ENCODE results near the gene SOCS1. TPM values are rescaled to one million over a fixed set of nuclear protein-coding genes. Genes with fewer than 3 reads are reported as not detected.
A peak's percentile ranks its signal among the peaks of the same experiment; 100 is the strongest.

The SOCS1 gene
- total and polyA plus RNA-seq, 11 donors, result 0.63 to 14.8 (median 2.9) TPM

GRCh38 chr16:11254913-11255736, 879 bp downstream of the SOCS1 start:
- no peaks in the 10 kb centered on the region for H3K9me3 ChIP-seq
- peaks cover 0 to 59% (median 36%) of the 10 kb centered on the region in 12 donors for H3K4me1 ChIP-seq
- intact Hi-C loops (cut with DNase I), result loop anchor here in 9 of 10 donors (1.0 to 10.0 kb wide), 14 partner anchors 33 to 510 kb away; partner anchors contain the start of gene NUBP1 (in 1 of the 9)
- peak overlapping the region; percentile 63 to 94 (median 82) for H3K4me3 ChIP-seq
- no peak for ATAC-seq
- no peaks in the 10 kb centered on the region for H3K27me3 ChIP-seq
- peak in 3 of 5 donors; percentile 45 to 71 (median 48) for DNase-seq
- TF ChIP-seq, protein P1, sequence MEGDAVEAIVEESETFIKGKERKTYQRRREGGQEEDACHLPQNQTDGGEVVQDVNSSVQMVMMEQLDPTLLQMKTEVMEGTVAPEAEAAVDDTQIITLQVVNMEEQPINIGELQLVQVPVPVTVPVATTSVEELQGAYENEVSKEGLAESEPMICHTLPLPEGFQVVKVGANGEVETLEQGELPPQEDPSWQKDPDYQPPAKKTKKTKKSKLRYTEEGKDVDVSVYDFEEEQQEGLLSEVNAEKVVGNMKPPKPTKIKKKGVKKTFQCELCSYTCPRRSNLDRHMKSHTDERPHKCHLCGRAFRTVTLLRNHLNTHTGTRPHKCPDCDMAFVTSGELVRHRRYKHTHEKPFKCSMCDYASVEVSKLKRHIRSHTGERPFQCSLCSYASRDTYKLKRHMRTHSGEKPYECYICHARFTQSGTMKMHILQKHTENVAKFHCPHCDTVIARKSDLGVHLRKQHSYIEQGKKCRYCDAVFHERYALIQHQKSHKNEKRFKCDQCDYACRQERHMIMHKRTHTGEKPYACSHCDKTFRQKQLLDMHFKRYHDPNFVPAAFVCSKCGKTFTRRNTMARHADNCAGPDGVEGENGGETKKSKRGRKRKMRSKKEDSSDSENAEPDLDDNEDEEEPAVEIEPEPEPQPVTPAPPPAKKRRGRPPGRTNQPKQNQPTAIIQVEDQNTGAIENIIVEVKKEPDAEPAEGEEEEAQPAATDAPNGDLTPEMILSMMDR (IDR thresholded peaks at IDR 0.05), result peak in 2 of 12 donors; percentile 3 to 15
- no peak for TF ChIP-seq POLR2A (IDR thresholded peaks at IDR 0.05)
- peaks cover 0 to 27% (median 0%) of the 10 kb centered on the region in 9 donors for H3K36me3 ChIP-seq
- peak overlapping the region in 11 of 12 donors; percentile 90 to 100 (median 98) for H3K27ac ChIP-seq
- WGBS, 4 donors, result 3 to 13% (median 9%) methylated on average over 56 to 105 of the region's 105 CpGs

- H3K27me3 ChIP-seq, result no peaks in the 10 kb centered on the region
- peaks cover 0 to 54% (median 32%) of the 10 kb centered on the region in 12 donors for H3K4me1 ChIP-seq
- WGBS, 4 donors, result 72 to 84% (median 78%) methylated on average over 26 to 29 of the region's 29 CpGs
- no peak for ATAC-seq
- intact Hi-C loops (cut with DNase I), result loop anchor here in 7 of 10 donors (2.0 to 10.0 kb wide), 9 partner anchors 89 to 509 kb away; partner anchors contain the start of gene NUBP1 (in 1 of the 7)
- peak overlapping the region; percentile 63 to 94 (median 82) for H3K4me3 ChIP-seq
- no peaks in the 10 kb centered on the region for H3K9me3 ChIP-seq
- DNase-seq, result peak in 1 of 5 donors; percentile 21
- peaks cover 0 to 27% (median 0%) of the 10 kb centered on the region in 9 donors for H3K36me3 ChIP-seq
- TF ChIP-seq POLR2A (IDR thresholded peaks at IDR 0.05), result no peak
- TF ChIP-seq, protein P1 (IDR thresholded peaks at IDR 0.05), result peak in 1 of 12 donors; percentile 7
- H3K27ac ChIP-seq, result peak overlapping the region in 4 of 12 donors; percentile 25 to 99 (median 98)
These were observed 1.8 kb downstream of the SOCS1 start for GRCh38 chr16:11253995-11254912.

DNA sequence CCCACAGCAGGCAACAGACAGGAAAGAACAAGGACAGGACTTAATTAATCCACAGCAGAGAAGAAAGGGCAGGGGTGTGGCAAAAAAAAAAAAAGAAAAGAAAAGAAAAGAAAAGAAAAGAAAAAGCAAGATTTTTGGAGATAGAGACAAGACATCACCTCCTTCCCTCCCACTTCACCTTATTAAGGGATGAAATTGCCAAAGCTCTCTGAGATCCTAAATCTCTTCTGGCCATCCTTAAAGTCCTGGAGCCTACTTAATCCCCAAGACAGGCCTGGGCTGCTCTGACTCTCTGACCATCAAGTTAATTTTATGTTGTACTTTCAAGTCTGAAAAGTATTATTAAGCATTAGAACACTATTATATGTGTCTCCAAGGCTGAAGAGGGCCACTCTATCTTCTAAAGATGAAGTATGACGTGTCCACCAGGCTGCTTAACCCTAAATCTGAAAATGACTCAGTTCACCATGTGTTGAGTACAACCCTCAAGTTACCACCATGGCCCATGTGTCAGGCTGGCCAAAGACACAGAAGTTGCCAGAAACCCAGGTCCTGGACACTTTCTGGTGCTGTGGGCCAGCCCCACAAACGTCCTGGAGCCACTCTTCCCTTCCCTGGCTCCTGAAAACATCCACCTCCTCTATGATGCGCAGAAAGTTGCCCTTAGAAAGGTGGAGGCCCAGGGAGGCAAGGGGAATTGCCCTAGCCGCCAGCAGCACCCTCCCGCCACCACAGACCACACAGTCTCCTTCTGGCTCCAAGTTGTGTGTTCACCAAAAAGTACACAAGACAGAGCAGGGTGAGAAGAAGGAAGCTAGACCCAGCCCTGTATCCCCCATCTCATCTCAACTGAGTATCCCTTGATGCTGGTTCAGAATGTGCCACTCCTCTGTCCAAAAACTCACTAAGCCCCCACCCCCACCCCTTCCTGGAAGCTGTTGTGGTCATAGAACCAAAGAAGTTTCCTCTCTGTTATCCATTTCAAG, 2.7 kb downstream of the SOCS1 start:
- no peaks in the 10 kb centered on the region for H3K9me3 ChIP-seq
- ATAC-seq, result no peak
- intact Hi-C loops (cut with DNase I), result loop anchor here in 6 of 10 donors (5.0 to 10.0 kb wide), 7 partner anchors 89 to 509 kb away; partner anchors contain the start of gene NUBP1 (in 1 of the 6)
- peak overlapping the region in 2 of 12 donors; percentile 4 to 99 for H3K27ac ChIP-seq
- H3K4me1 ChIP-seq, result peaks cover 0 to 44% (median 24%) of the 10 kb centered on the region in 12 donors
- WGBS, 4 donors, result 80 to 89% (median 87%) methylated on average over 4 to 5 of the region's 5 CpGs
- no peaks in the 10 kb centered on the region for H3K27me3 ChIP-seq
- no peak for TF ChIP-seq POLR2A (IDR thresholded peaks at IDR 0.05)
- H3K36me3 ChIP-seq, result peaks cover 0 to 27% (median 0%) of the 10 kb centered on the region in 9 donors
- peak in 1 of 5 donors; percentile 17 for DNase-seq
- H3K4me3 ChIP-seq, result peak overlapping the region in 2 of 12 donors; percentile 63 to 75

Data from heart left ventricle (tissue), 16 donors.